Measurements from ENCODE around the gene CDK16. TPM values are rescaled to one million over a fixed set of nuclear protein-coding genes. Genes with fewer than 3 reads are reported as not detected.
A peak's percentile ranks its signal among the peaks of the same experiment; 100 is the strongest.

The CDK16 gene
- total RNA-seq, 3 donors from 2014 or later: 81.9 to 111 (median 109) TPM

DNA sequence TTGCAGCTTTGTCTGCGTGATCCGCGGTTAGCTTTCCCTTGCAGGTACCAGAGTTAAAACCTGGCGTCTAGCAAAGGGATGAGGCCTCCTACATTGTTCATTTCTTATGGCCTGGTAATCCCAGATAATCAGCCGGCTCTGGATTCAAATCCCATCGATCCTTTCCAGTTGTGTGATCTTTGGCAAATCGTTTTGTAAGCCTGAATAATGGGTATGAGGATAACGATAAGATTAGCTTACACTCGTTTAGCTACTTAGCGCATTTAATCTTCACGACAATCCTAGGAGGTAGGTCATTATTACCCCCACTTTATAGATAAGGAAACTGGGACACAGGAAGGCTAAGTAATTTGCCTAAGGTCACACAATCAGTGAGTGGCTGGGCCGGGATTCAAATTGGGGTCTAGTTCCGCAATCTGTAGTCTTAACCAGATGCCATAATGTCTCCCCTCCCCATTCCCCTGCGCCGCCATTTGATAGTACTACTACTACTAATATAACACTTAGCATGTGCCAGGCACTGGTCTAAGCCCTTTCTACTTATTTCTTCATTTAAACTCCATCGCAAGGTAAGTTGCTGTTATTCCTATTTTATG is 26.6 kb upstream of the CDK16 start:
- Histone ChIP-seq H3K4me3 (no peak overlapping the region), H3K9me3 (no peaks in the 10 kb centered on the region), H3K36me3 (ENCODE audit: low read depth) (no peaks in the 10 kb centered on the region), H3K4me1 (ENCODE audit: low read depth) (peaks cover 21% of the 10 kb centered on the region)
- TF ChIP-seq, protein P1, sequence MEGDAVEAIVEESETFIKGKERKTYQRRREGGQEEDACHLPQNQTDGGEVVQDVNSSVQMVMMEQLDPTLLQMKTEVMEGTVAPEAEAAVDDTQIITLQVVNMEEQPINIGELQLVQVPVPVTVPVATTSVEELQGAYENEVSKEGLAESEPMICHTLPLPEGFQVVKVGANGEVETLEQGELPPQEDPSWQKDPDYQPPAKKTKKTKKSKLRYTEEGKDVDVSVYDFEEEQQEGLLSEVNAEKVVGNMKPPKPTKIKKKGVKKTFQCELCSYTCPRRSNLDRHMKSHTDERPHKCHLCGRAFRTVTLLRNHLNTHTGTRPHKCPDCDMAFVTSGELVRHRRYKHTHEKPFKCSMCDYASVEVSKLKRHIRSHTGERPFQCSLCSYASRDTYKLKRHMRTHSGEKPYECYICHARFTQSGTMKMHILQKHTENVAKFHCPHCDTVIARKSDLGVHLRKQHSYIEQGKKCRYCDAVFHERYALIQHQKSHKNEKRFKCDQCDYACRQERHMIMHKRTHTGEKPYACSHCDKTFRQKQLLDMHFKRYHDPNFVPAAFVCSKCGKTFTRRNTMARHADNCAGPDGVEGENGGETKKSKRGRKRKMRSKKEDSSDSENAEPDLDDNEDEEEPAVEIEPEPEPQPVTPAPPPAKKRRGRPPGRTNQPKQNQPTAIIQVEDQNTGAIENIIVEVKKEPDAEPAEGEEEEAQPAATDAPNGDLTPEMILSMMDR (IDR thresholded peaks at IDR 0.05): no peak
- DNase-seq: no peak
- intact Hi-C loops (cut with DNase I, micrococcal nuclease): loop anchor here in 1 of 2 donors (10.0 kb wide), 2 partner anchors 193 to 333 kb away; no protein-coding TSS in a partner anchor
- ATAC-seq: no peak

DNA sequence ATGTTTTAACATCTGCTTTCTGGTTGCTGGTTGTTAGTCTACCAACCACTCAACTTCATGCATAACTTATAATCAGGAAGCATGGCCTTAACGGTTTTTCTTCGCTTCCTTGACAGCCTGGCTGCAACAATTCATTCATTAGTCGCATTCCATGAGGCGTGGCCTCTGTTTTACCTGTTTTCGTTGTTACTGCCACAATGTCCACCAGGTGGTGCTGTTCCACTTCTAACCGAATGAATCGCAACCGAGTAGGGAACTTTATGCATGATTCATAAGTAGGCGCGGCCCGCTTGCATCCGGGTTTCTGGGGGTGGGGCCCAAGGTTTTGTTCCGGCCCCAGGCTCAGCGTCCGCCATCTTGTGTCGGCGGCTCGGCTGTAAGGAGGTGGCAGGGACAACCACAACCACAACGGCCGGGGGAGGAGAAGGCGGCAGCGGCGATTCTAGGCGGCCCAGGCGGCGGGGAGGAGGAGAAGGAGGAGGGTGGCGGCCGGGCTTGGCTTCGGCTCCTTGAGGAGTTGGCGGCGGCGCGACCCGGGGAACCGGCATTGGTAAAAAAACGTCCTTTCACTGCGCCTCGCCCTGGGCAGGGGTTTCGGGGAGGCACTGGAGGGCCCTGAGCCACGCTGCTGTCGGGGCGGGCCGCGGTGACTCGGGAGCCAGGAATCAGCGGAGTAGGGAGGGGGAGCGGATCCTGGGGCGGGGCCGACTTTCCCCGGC is 24.8 kb upstream of the CDK16 start, which contains the start of gene UBA1:
TSS of gene UBA1 (plus strand) at position 355 of the 719 bp plus-strand sequence. CDS start 4,974 bp downstream, outside the sequence.
- intact Hi-C loops (cut with DNase I, micrococcal nuclease): loop anchor here in 1 of 2 donors (10.0 kb wide), 2 partner anchors 191 to 331 kb away; no protein-coding TSS in a partner anchor
- Histone ChIP-seq H3K4me1 (ENCODE audit: low read depth) (peaks cover 21% of the 10 kb centered on the region), H3K4me3 (peak within 1 kb of the TSS; percentile 65), H3K36me3 (ENCODE audit: low read depth) (no peaks in the 10 kb centered on the region), H3K9me3 (no peaks in the 10 kb centered on the region)
- ATAC-seq (peak; percentile 93), DNase-seq (peak; percentile 90 to 97 (median 96))
- TF ChIP-seq, protein P1 (IDR thresholded peaks at IDR 0.05): peak; percentile 40

DNA sequence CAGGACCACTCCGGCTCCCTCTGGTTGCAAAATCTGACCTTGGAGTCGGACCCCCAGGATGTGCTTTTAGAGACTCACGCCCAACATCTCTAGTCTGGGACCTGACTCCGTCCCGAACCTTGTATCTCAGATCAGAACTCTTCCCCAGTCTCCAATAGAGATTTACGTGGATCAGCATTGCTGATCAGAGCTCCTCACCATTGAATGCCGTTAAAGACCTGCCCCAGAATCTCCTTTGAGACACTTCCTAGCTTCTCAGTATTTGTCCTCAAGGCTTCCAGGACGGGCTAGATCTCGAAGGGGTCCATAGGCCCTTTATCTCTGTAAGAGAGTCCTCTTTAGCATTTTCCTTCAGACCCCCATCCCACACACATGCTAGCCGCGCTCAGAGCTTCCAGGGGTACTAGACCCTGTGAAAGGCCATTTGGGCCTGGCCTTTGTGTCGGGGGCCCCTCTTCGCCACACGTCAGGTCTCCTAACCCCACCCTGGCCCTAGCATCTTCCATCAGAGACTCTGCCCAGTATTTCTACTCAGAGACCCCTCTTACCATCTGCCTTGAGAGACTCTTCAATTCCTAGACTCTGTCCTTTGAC is 24.2 kb upstream of the CDK16 start:
- Histone ChIP-seq H3K4me3 (peak overlapping the region; percentile 65), H3K36me3 (ENCODE audit: low read depth) (no peaks in the 10 kb centered on the region), H3K9me3 (no peaks in the 10 kb centered on the region), H3K4me1 (ENCODE audit: low read depth) (peaks cover 21% of the 10 kb centered on the region)
- DNase-seq (no peak), ATAC-seq (peak; percentile 2)
- intact Hi-C loops (cut with DNase I, micrococcal nuclease): loop anchor here in 1 of 2 donors (10.0 kb wide), 2 partner anchors 191 to 331 kb away; no protein-coding TSS in a partner anchor
- TF ChIP-seq, protein P1 (IDR thresholded peaks at IDR 0.05): no peak

DNA sequence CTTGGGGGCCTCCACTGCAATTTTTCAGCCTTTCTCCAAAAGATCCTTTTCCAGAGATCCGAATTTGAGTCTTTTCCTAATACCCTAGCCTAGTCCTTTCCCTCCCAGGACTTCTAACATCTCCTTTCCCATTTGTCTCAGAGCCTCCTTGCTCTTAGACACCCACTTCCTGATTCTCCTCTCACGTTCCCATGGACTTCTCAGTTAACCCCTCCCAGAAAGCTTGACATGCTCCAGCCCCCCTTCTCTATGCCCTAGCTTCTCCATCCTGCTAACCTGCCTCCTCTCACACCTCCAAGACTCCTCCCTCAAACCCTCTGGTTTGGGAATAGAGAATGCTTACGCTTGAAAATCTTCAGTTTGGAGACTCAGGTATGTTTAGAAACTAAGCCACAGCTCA is 22.4 kb upstream of the CDK16 start:
- Histone ChIP-seq H3K9me3 (no peaks in the 10 kb centered on the region), H3K4me3 (no peak overlapping the region), H3K4me1 (ENCODE audit: low read depth) (peaks cover 21% of the 10 kb centered on the region), H3K36me3 (ENCODE audit: low read depth) (no peaks in the 10 kb centered on the region)
- no peak for DNase-seq
- intact Hi-C loops (cut with DNase I, micrococcal nuclease): loop anchor here in 1 of 2 donors (10.0 kb wide), 2 partner anchors 189 to 329 kb away; no protein-coding TSS in a partner anchor
- TF ChIP-seq, protein P1 (IDR thresholded peaks at IDR 0.05): no peak
- no peak for ATAC-seq

DNA sequence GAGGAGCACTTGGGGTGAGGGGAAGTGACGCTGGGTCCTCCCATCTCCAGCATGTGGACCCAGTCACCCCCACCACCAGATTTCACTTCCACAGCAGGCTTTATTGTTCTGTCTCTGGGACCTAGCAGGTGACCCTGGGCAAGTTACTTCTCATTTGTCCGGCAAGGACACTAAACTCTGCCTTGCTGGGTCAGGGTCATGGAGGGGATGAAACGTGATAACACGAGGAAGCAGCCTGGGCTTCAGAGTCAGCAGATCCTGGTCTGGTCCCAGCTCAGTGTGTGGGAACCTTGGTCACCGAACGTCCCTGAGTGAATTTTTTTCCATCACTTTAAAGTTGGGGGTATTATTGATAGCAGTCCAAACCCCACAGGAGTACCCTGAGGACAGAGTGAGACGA is 21.0 kb upstream of the CDK16 start:
- TF ChIP-seq, protein P1 (IDR thresholded peaks at IDR 0.05): no peak
- no peaks in the 10 kb centered on the region for H3K36me3 ChIP-seq (ENCODE audit: low read depth)
- DNase-seq (no peak), ATAC-seq (no peak)
- no peaks in the 10 kb centered on the region for H3K9me3 ChIP-seq
- H3K4me1 ChIP-seq (ENCODE audit: low read depth): peaks cover 21% of the 10 kb centered on the region
- H3K4me3 ChIP-seq: no peak overlapping the region
- intact Hi-C loops (cut with DNase I, micrococcal nuclease): loop anchor here in 1 of 2 donors (10.0 kb wide), 2 partner anchors 187 to 327 kb away; no protein-coding TSS in a partner anchor
